K562 (cell line): ENCODE measurements around the gene MYCBP. TPM values are rescaled to one million over a fixed set of nuclear protein-coding genes. Genes with fewer than 3 reads are reported as not detected.

Source experiments
- ATAC-seq: fragments of 200-7000 bp; cut with Tn5 transposase; 3 replicates; pipeline ENCODE4 v1.9.1; 2020; ENCODE audit warnings: moderate library complexity
- BruUV-seq: library from RNA; stranded (reverse); fragments of 400-500 nt; replicated peaks from 2 replicates; lab custom pipeline; 2021; lab: Mats Ljungman, UMichigan
- CTCF ChIA-PET: fragments of 300-600 bp; formaldehyde crosslinking; extraction: SDS; loops from one replicate; lab custom pipeline; 2021; ENCODE audit warnings: low intra/inter-chr PET ratio; lab: Yijun Ruan, JAX
- POLR2A ChIA-PET: fragments of 300-600, 350-650 bp; sonication (Branson Sonifier 250); formaldehyde crosslinking; extraction: SDS; loops from one replicate; lab custom pipeline; 2021; ENCODE audit warnings: antibody characterized with exemption, inconsistent platforms; lab: Yijun Ruan, JAX
- DNase-seq, 4 experiments: peaks; one replicate each; pipeline versions ENCODE4 v3.0.0 to v3.0.0-alpha.2; 2011 to 2018; ENCODE audit warnings: low spot score in 3 of 4, mixed read lengths in 3 of 4; ENCODE audit errors: extremely low read depth in 1 of 4
- FAIRE-seq: peaks from 2 replicates; lab custom pipeline; 2011; peaks lifted over from hg19 to GRCh38; lab: Jason Lieb, UNC
- H2AFZ ChIP-seq: 2 replicates; pipeline ENCODE4 v1.6.0; 2011; ENCODE audit warnings: low read depth, low read length, control low read depth, inconsistent platforms
- H3K27ac ChIP-seq: fragments of 200-600 bp; 3 replicates; pipeline ENCODE4 v1.8.0; 2011; ENCODE audit warnings: low read depth, mild to moderate bottlenecking, control low read depth, inconsistent platforms, low read length, moderate library complexity, mixed read lengths; ENCODE audit errors: extremely low read depth
- H3K27me3 ChIP-seq, 2 experiments: fragments of 300-600 bp in 1 of 2; 2 replicates in 1 of 2; 3 replicates in 1 of 2; pipeline versions ENCODE4 v1.6.0 to v1.8.0; 2011; ENCODE audit warnings: inconsistent platforms in 2 of 2, low read length in 2 of 2, mild to moderate bottlenecking in 1 of 2, mixed read lengths in 1 of 2, moderate library complexity in 1 of 2; ENCODE audit not compliant: control insufficient read depth in 2 of 2, insufficient read depth in 2 of 2
- H3K36me3 ChIP-seq: fragments of 300-600 bp; 3 replicates; pipeline ENCODE4 v1.8.0; 2011; ENCODE audit warnings: mild to moderate bottlenecking, low read length, inconsistent platforms; ENCODE audit not compliant: control insufficient read depth, insufficient read depth
- H3K4me1 ChIP-seq, 2 experiments: fragments of 200-600 bp in 1 of 2; replicated peaks in 1 of 2; 2 replicates in 1 of 2; 3 replicates in 1 of 2; pipeline versions ENCODE4 v1.5.1 to v1.8.0; 2011; ENCODE audit warnings: inconsistent platforms in 2 of 2, low read length in 2 of 2, mild to moderate bottlenecking in 1 of 2, mixed read lengths in 1 of 2, moderate library complexity in 1 of 2; ENCODE audit not compliant: control insufficient read depth in 2 of 2, insufficient read depth in 2 of 2
- H3K4me2 ChIP-seq: 2 replicates; pipeline ENCODE4 v1.6.1; 2011; ENCODE audit warnings: low read length, control low read depth, inconsistent platforms, mixed read lengths; ENCODE audit not compliant: insufficient read depth
- H3K4me3 ChIP-seq: fragments of 200-600 bp; sonication (generic), shearing (Covaris generic); 2 replicates; pipeline ENCODE4 v1.5.1; 2016; ENCODE audit warnings: control low read depth, inconsistent platforms
- H3K79me2 ChIP-seq: fragments of 200-600 bp; 3 replicates; pipeline ENCODE4 v1.8.0; 2011; ENCODE audit warnings: low read length, inconsistent platforms; ENCODE audit not compliant: control insufficient read depth, insufficient read depth
- H3K9ac ChIP-seq, 2 experiments: 2 replicates each; pipeline versions ENCODE4 v1.6.0 to v1.6.1; 2011; ENCODE audit warnings: low read depth in 2 of 2, low read length in 2 of 2, control low read depth in 1 of 2, inconsistent platforms in 1 of 2, mild to moderate bottlenecking in 1 of 2, mixed read lengths in 1 of 2; ENCODE audit not compliant: insufficient read depth in 1 of 2
- H3K9me1 ChIP-seq: one replicate; pipeline ENCODE4 v1.6.0; 2011; ENCODE audit warnings: inconsistent platforms, mild to moderate bottlenecking, low read length, moderate library complexity; ENCODE audit not compliant: control insufficient read depth, insufficient read depth
- H3K9me3 ChIP-seq: replicated peaks from 2 replicates; pipeline ENCODE4 v1.5.1; 2011; ENCODE audit warnings: low read depth, low read length, inconsistent platforms; ENCODE audit not compliant: control insufficient read depth, insufficient read depth
- H4K20me1 ChIP-seq: replicated peaks from 2 replicates; pipeline ENCODE4 v1.6.1; 2011; ENCODE audit warnings: low read length, inconsistent platforms, mixed read lengths; ENCODE audit not compliant: control insufficient read depth, insufficient read depth
- CBFA2T3 ChIP-seq: fragments of 450-650 bp; IDR thresholded peaks from 2 replicates; pipeline ENCODE4 v1.6.1; 2017
- CC2D1A ChIP-seq: fragments of 450-650 bp; IDR thresholded peaks from 2 replicates; pipeline ENCODE4 v1.6.1; 2017; ENCODE audit warnings: mild to moderate bottlenecking
- CCAR2 ChIP-seq: fragments of 200-400 bp; formaldehyde crosslinking; IDR thresholded peaks from 2 replicates; pipeline ENCODE4 v1.6.1; 2017; ENCODE audit warnings: mild to moderate bottlenecking, low read depth, low read length
- GABPA ChIP-seq: fragments of 200-800 bp; sonication (Bioruptor generic); conservative IDR thresholded peaks from 2 replicates; pipeline ENCODE4 v1.6.1; 2016; ENCODE audit warnings: low read depth, missing genetic modification characterization, missing compliant biosample characterization
- GTF2A2 ChIP-seq: IDR thresholded peaks from 2 replicates; pipeline ENCODE4 v1.6.1; 2016; ENCODE audit warnings: mild to moderate bottlenecking, missing genetic modification characterization, missing compliant biosample characterization
- KAT7 ChIP-seq: sonication (generic); formaldehyde crosslinking; IDR thresholded peaks from 2 replicates; pipeline ENCODE4 v1.8.0; 2022; ENCODE audit warnings: missing genetic modification reagents, mild to moderate bottlenecking, borderline replicate concordance
- PREB ChIP-seq: sonication (generic); formaldehyde crosslinking; IDR thresholded peaks from 2 replicates; pipeline ENCODE4 v1.8.1; 2023; ENCODE audit warnings: mild to moderate bottlenecking, missing genetic modification reagents
- RBM34 ChIP-seq: fragments of 200-400 bp; formaldehyde crosslinking; IDR thresholded peaks from 2 replicates; pipeline ENCODE4 v1.6.1; 2018; ENCODE audit warnings: low read length, borderline replicate concordance; ENCODE audit not compliant: insufficient read depth
- SAFB ChIP-seq: fragments of 200-400 bp; formaldehyde crosslinking; IDR thresholded peaks from 2 replicates; pipeline ENCODE4 v1.6.1; 2017; ENCODE audit warnings: low read depth, low read length, borderline replicate concordance
- SOX6 ChIP-seq: fragments of 450-650 bp; IDR thresholded peaks from 2 replicates; pipeline ENCODE4 v1.6.1; 2014; ENCODE audit warnings: mild to moderate bottlenecking
- TCF3 ChIP-seq: sonication (generic); formaldehyde crosslinking; IDR thresholded peaks from 2 replicates; pipeline ENCODE4 v1.4.0; 2020; ENCODE audit warnings: mild to moderate bottlenecking, missing genetic modification reagents
- ZBTB49 ChIP-seq: sonication (generic); formaldehyde crosslinking; IDR thresholded peaks from 2 replicates; pipeline ENCODE4 v1.8.0; 2022; ENCODE audit warnings: missing genetic modification reagents, mild to moderate bottlenecking, borderline replicate concordance
- ZEB2 ChIP-seq: fragments of 450-650 bp; IDR thresholded peaks from 2 replicates; pipeline ENCODE4 v1.6.1; 2016
- WGBS: fragments of 100-300 bp; shearing (Covaris generic); methylation state at CpG from one replicate; pipeline ENCODE4 v1.1.6; 2016; ENCODE audit warnings: low coverage, mixed read lengths; ENCODE audit not compliant: insufficient coverage; ENCODE audit errors: missing lambda C conversion rate; 5-methylcytosine and 5-hydroxymethylcytosine counted together
- in situ Hi-C: fragments of 300-500 bp; cut with MboI; formaldehyde crosslinking; loops from 4 replicates; pipeline ENCODE4 v1.15.0; 2018; ENCODE audit warnings: inconsistent platforms, mixed read lengths
- intact Hi-C: fragments of 100-400 bp; cut with micrococcal nuclease; formaldehyde crosslinking; loops from 2 replicates; pipeline ENCODE4 v1.14.2; 2022
- polyA plus RNA-seq, 8 experiments: library from polyadenylated mRNA; depleted of rRNA in 4 of 8; stranded (reverse) in 5 of 8; unstranded in 3 of 8; fragments of >200 nt; fragmentation: Nextera tagmentation in 2 of 8; fragmentation: Illumina TruSeq in 1 of 8; extraction: Ambion mirVana in 2 of 8; extraction: Trizol in 1 of 8; gene quantifications; 2 replicates each; pipeline versions ENCODE4 v1.2.1 to v1.2.3, GENCODE V29; 2011 to 2014; ENCODE audit warnings: inconsistent platforms in 1 of 8, missing spikeins in 1 of 8
- total RNA-seq, 7 experiments: library from RNA; depleted of rRNA in 6 of 7; stranded (reverse); fragments of >200 nt in 6 of 7; fragmentation: Illumina TruSeq in 2 of 7; extraction: Trizol in 2 of 7; gene quantifications; 2 replicates each; pipeline versions ENCODE4 v1.2.1 to v1.2.3, GENCODE V29; 2011 to 2021; ENCODE audit warnings: low replicate concordance in 1 of 7

The MYCBP gene
- total and polyA plus RNA-seq, 9 of the 15 experiments (the other 6 are each of a cell fraction or from before 2014, with no cell fraction given): 32.3 to 253 (median 72.9) TPM

- no peaks in the 10 kb centered on the region for H3K9me3 ChIP-seq
- ChIA-PET CTCF (no interaction called here), POLR2A (no interaction called here)
- no TSS peak for BruUV-seq
- H2AFZ ChIP-seq: no peak overlapping the region
- no peak for DNase-seq
- in situ Hi-C loops (no loop called here), intact Hi-C loops (no loop called here)
- no peaks in the 10 kb centered on the region for H3K9me1 ChIP-seq
- H3K4me2 ChIP-seq: no peak overlapping the region
- H3K36me3 ChIP-seq: no peaks in the 10 kb centered on the region
- no peaks in the 10 kb centered on the region for H3K27me3 ChIP-seq
- no peak for FAIRE-seq
- H3K4me3 ChIP-seq: no peak overlapping the region
- WGBS: 11% methylated on average over 3 of the region's 3 CpGs
- TF ChIP-seq GTF2A2 (tag) (no peak), SOX6 (peak; percentile 61), KAT7 (no peak), TCF3 (CRISPR knock-in tag) (0 out of 2 replicates have a peak, but pooled peaks have one; percentile 12), CBFA2T3 (peak; percentile 33; the same call in 1 of the 2 replicates), ZEB2 (0 out of 2 replicates have a peak, but pooled peaks have one; percentile 42)
- no peaks in the 10 kb centered on the region for H3K79me2 ChIP-seq
- no peaks in the 10 kb centered on the region for H4K20me1 ChIP-seq
- no peak for ATAC-seq
- H3K27ac ChIP-seq: no peak overlapping the region
- peaks cover 22 to 24% of the 10 kb centered on the region in 2 experiments; a peak in 4 of 5 replicates for H3K4me1 ChIP-seq
- H3K9ac ChIP-seq: no peak overlapping the region
Observed at GRCh38 chr1:38917337-38917736, 44.2 kb upstream of the MYCBP start.

GRCh38 chr1:38915352-38915948 lies 42.3 kb upstream of the MYCBP start:
- H3K9me1 ChIP-seq: no peaks in the 10 kb centered on the region
- peaks cover 19 to 22% of the 10 kb centered on the region in 2 experiments; a peak in 4 of 5 replicates for H3K4me1 ChIP-seq
- FAIRE-seq (peak; percentile 90), ATAC-seq (peak; percentile 89), DNase-seq (peak; percentile 65 to 90 (median 75))
- no peaks in the 10 kb centered on the region for H3K9me3 ChIP-seq
- in situ Hi-C loops: no loop called here
- no peaks in the 10 kb centered on the region for H3K27me3 ChIP-seq
- CTCF ChIA-PET: no interaction called here
- POLR2A ChIA-PET: interaction anchor here (0.6 to 1.0 kb wide), 5 partner anchors 10 to 388 kb away, joined by 3 to 4 read pairs (median 3); no protein-coding TSS in a partner anchor
- H4K20me1 ChIP-seq: no peaks in the 10 kb centered on the region
- H3K4me3 ChIP-seq: no peak overlapping the region
- H3K79me2 ChIP-seq: no peaks in the 10 kb centered on the region
- intact Hi-C loops: no loop called here
- no TSS peak for BruUV-seq
- H2AFZ ChIP-seq: peak overlapping the region; percentile 48
- peak overlapping the region; percentile 41; the same call in 1 of the 3 replicates for H3K27ac ChIP-seq
- peak overlapping the region; percentile 62 for H3K4me2 ChIP-seq
- H3K9ac ChIP-seq: peak overlapping the region in 1 of 2 experiments; percentile 21; a peak in 2 of 4 replicates
- H3K36me3 ChIP-seq: no peaks in the 10 kb centered on the region
- 0% methylated on average over 3 of the region's 3 CpGs for WGBS
- TF ChIP-seq CCAR2: no peak
- peak; percentile 87; the same call in 1 of the 2 replicates for TF ChIP-seq CC2D1A
- no peak for TF ChIP-seq ZBTB49 (CRISPR knock-in tag)
- TF ChIP-seq SAFB: no peak
- no peak for TF ChIP-seq PREB (CRISPR knock-in tag)
- no peak for TF ChIP-seq GABPA (tag)
- TF ChIP-seq RBM34: no peak
